Stimulated activated naive CD8-positive, alpha-beta T cell treated with anti-CD3 and anti-CD28 coated beads, Interleukin-15, Interleukin-2, amounts not matched to agents 100 ng/mL and 50 ng/mL, for 24 hours (primary cell): ENCODE data around the gene HUWE1.
"Not testable (repeated sequence)": the region's sequence is repeated elsewhere in the genome, so short reads cannot be mapped to it uniquely, and the experiment has no call there.

Experiments
- H3K27ac Mint-ChIP-seq: one replicate; pipeline ENCODE4 v1.8.0; 2021; ENCODE audit warnings: mild to moderate bottlenecking, mixed read lengths
- H3K27me3 Mint-ChIP-seq: one replicate; pipeline ENCODE4 v1.8.0; 2021; ENCODE audit warnings: mixed read lengths
- H3K36me3 Mint-ChIP-seq: one replicate; pipeline ENCODE4 v1.8.0; 2021; ENCODE audit warnings: low read depth, mixed read lengths
- H3K4me1 Mint-ChIP-seq: one replicate; pipeline ENCODE4 v1.8.0; 2021; ENCODE audit warnings: low read depth, mixed read lengths
- H3K4me3 Mint-ChIP-seq: one replicate; pipeline ENCODE4 v1.8.0; 2021; ENCODE audit warnings: mild to moderate bottlenecking, mixed read lengths
- H3K9me3 Mint-ChIP-seq: one replicate; pipeline ENCODE4 v1.8.0; 2021; ENCODE audit warnings: mixed read lengths

HUWE1 gene

GRCh38 chrX:53686151-53686885 lies at the start of gene HUWE1:
HUWE1 (minus strand) TSS chrX:53686719; CDS start chrX:53654107, 32,612 bp downstream.
- H3K27ac Mint-ChIP-seq = peak within 1 kb of the TSS; percentile 88
- peak within 1 kb of the TSS; percentile 94 for H3K4me3 Mint-ChIP-seq
- H3K36me3 Mint-ChIP-seq = peaks cover 18% of the 10 kb centered on the region
- no peaks in the 10 kb centered on the region for H3K27me3 Mint-ChIP-seq
- H3K4me1 Mint-ChIP-seq = peaks cover 16% of the 10 kb centered on the region
- H3K9me3 Mint-ChIP-seq = no peaks in the 10 kb centered on the region

GRCh38 chrX:53732797-53733196 lies 46.3 kb upstream of the HUWE1 start:
- Mint-ChIP-seq H3K27me3 (no peaks in the 10 kb centered on the region), H3K4me1 (peaks cover 50% of the 10 kb centered on the region), H3K27ac (peak overlapping the region; percentile 84), H3K4me3 (peak overlapping the region; percentile 72), H3K36me3 (no peaks in the 10 kb centered on the region), H3K9me3 (no peaks in the 10 kb centered on the region)

GRCh38 chrX:53729751-53730150 lies 43.2 kb upstream of the HUWE1 start:
- H3K27me3 Mint-ChIP-seq = no peaks in the 10 kb centered on the region
- no peaks in the 10 kb centered on the region for H3K9me3 Mint-ChIP-seq
- H3K4me3 Mint-ChIP-seq = no peak overlapping the region
- peaks cover 58% of the 10 kb centered on the region for H3K4me1 Mint-ChIP-seq
- no peaks in the 10 kb centered on the region for H3K36me3 Mint-ChIP-seq
- no peak overlapping the region for H3K27ac Mint-ChIP-seq

- Mint-ChIP-seq H3K9me3 (no peaks in the 10 kb centered on the region), H3K27me3 (no peaks in the 10 kb centered on the region), H3K4me1 (peaks cover 47% of the 10 kb centered on the region), H3K4me3 (no peak overlapping the region), H3K27ac (peak overlapping the region; percentile 91), H3K36me3 (no peaks in the 10 kb centered on the region)
Measured at GRCh38 chrX:53728506-53728905, 42.0 kb upstream of the HUWE1 start.

- H3K9me3 Mint-ChIP-seq = no peaks in the 10 kb centered on the region
- no peak overlapping the region for H3K27ac Mint-ChIP-seq
- H3K4me3 Mint-ChIP-seq = no peak overlapping the region
- peaks cover 31% of the 10 kb centered on the region for H3K4me1 Mint-ChIP-seq
- no peaks in the 10 kb centered on the region for H3K27me3 Mint-ChIP-seq
- H3K36me3 Mint-ChIP-seq = no peaks in the 10 kb centered on the region
Measured at GRCh38 chrX:53724872-53725271, 38.4 kb upstream of the HUWE1 start.

GRCh38 chrX:53723381-53723780 lies 36.9 kb upstream of the HUWE1 start:
- Mint-ChIP-seq H3K27ac (no peak overlapping the region), H3K9me3 (no peaks in the 10 kb centered on the region), H3K27me3 (no peaks in the 10 kb centered on the region), H3K4me1 (peaks cover 36% of the 10 kb centered on the region), H3K4me3 (no peak overlapping the region), H3K36me3 (no peaks in the 10 kb centered on the region)

- peaks cover 43% of the 10 kb centered on the region for H3K4me1 Mint-ChIP-seq
- not testable (repeated sequence) for H3K27me3 Mint-ChIP-seq, H3K9me3 Mint-ChIP-seq, H3K4me3 Mint-ChIP-seq, H3K36me3 Mint-ChIP-seq, H3K27ac Mint-ChIP-seq
Measured at GRCh38 chrX:53721610-53722009, 35.1 kb upstream of the HUWE1 start.

- not testable (repeated sequence) for H3K27me3 Mint-ChIP-seq, H3K36me3 Mint-ChIP-seq, H3K9me3 Mint-ChIP-seq
- Mint-ChIP-seq H3K4me1 (peaks cover 51% of the 10 kb centered on the region), H3K27ac (peak overlapping the region; percentile 78), H3K4me3 (peak overlapping the region; percentile 62)
Measured at GRCh38 chrX:53719666-53720065, 33.1 kb upstream of the HUWE1 start.

- Mint-ChIP-seq H3K27ac (peak overlapping the region; percentile 96), H3K4me1 (peaks cover 67% of the 10 kb centered on the region), H3K36me3 (peaks cover 7% of the 10 kb centered on the region), H3K4me3 (peak overlapping the region; percentile 80), H3K9me3 (no peaks in the 10 kb centered on the region), H3K27me3 (no peaks in the 10 kb centered on the region)
Measured at GRCh38 chrX:53718073-53718472, 31.6 kb upstream of the HUWE1 start.

GRCh38 chrX:53717205-53717604 lies 30.7 kb upstream of the HUWE1 start:
- Mint-ChIP-seq H3K4me3 (peak overlapping the region; percentile 83), H3K27me3 (no peaks in the 10 kb centered on the region), H3K36me3 (peaks cover 7% of the 10 kb centered on the region), H3K4me1 (peaks cover 67% of the 10 kb centered on the region), H3K27ac (peak overlapping the region; percentile 99), H3K9me3 (no peaks in the 10 kb centered on the region)

GRCh38 chrX:53716328-53717088 lies 30.0 kb upstream of the HUWE1 start:
- no peaks in the 10 kb centered on the region for H3K9me3 Mint-ChIP-seq
- H3K27ac Mint-ChIP-seq = peak overlapping the region; percentile 99
- H3K4me1 Mint-ChIP-seq = peaks cover 70% of the 10 kb centered on the region
- peaks cover 9% of the 10 kb centered on the region for H3K36me3 Mint-ChIP-seq
- H3K4me3 Mint-ChIP-seq = peak overlapping the region; percentile 83
- no peaks in the 10 kb centered on the region for H3K27me3 Mint-ChIP-seq

GRCh38 chrX:53715346-53715924 lies 28.9 kb upstream of the HUWE1 start:
- Mint-ChIP-seq H3K4me3 (peak overlapping the region; percentile 83), H3K9me3 (no peaks in the 10 kb centered on the region), H3K4me1 (peaks cover 74% of the 10 kb centered on the region), H3K27me3 (no peaks in the 10 kb centered on the region), H3K27ac (peak overlapping the region; percentile 99), H3K36me3 (peaks cover 18% of the 10 kb centered on the region)

GRCh38 chrX:53714580-53715345 lies 28.2 kb upstream of the HUWE1 start:
- H3K27ac Mint-ChIP-seq = peak overlapping the region; percentile 99
- H3K4me1 Mint-ChIP-seq = peaks cover 68% of the 10 kb centered on the region
- H3K4me3 Mint-ChIP-seq = peak overlapping the region; percentile 83
- H3K9me3 Mint-ChIP-seq = no peaks in the 10 kb centered on the region
- no peaks in the 10 kb centered on the region for H3K27me3 Mint-ChIP-seq
- peaks cover 18% of the 10 kb centered on the region for H3K36me3 Mint-ChIP-seq

GRCh38 chrX:53713987-53714579 lies 27.6 kb upstream of the HUWE1 start:
- Mint-ChIP-seq H3K36me3 (peaks cover 24% of the 10 kb centered on the region), H3K4me1 (peaks cover 64% of the 10 kb centered on the region), H3K9me3 (no peaks in the 10 kb centered on the region), H3K27ac (peak overlapping the region; percentile 99), H3K27me3 (no peaks in the 10 kb centered on the region), H3K4me3 (peak overlapping the region; percentile 83)
